HepG2 (cell line): ENCODE measurements around the gene CASP7. TPM values are rescaled to one million over a fixed set of nuclear protein-coding genes. Genes with fewer than 3 reads are reported as not detected.
A peak's percentile ranks its signal among the peaks of the same experiment; 100 is the strongest.

ENCODE experiments used
- ARNTL ChIP-seq: sonication (generic); formaldehyde crosslinking; IDR thresholded peaks from 2 replicates; pipeline ENCODE4 v1.4.0; 2020; ENCODE audit warnings: mild to moderate bottlenecking, missing genetic modification reagents
- CBX5 ChIP-seq: sonication (generic); formaldehyde crosslinking; IDR thresholded peaks from 2 replicates; pipeline ENCODE4 v1.4.0; 2020; ENCODE audit warnings: missing genetic modification reagents, borderline replicate concordance
- ETV6 ChIP-seq: sonication (generic); formaldehyde crosslinking; conservative IDR thresholded peaks from 2 replicates; pipeline ENCODE4 v1.4.0; 2020; ENCODE audit warnings: missing genetic modification reagents
- HDAC1 ChIP-seq: sonication (generic); formaldehyde crosslinking; IDR thresholded peaks from 2 replicates; pipeline ENCODE4 v1.5.1; 2020; ENCODE audit warnings: mild to moderate bottlenecking, missing genetic modification reagents
- KMT2A ChIP-seq: sonication (generic); formaldehyde crosslinking; IDR thresholded peaks from 2 replicates; pipeline ENCODE4 v1.4.0; 2020; ENCODE audit warnings: missing genetic modification reagents
- MED1 ChIP-seq: sonication (generic); formaldehyde crosslinking; IDR thresholded peaks from 2 replicates; pipeline ENCODE4 v1.4.0; 2020; ENCODE audit warnings: missing genetic modification reagents
- NR2C2 ChIP-seq: sonication (generic); formaldehyde crosslinking; IDR thresholded peaks from 2 replicates; pipeline ENCODE4 v1.4.0; 2020; ENCODE audit warnings: missing genetic modification reagents, mild to moderate bottlenecking, moderate library complexity, borderline replicate concordance
- PLRG1 ChIP-seq: fragments of 450-650 bp; conservative IDR thresholded peaks from 2 replicates; pipeline ENCODE4 v1.6.1; 2016
- RELA ChIP-seq: sonication (generic); formaldehyde crosslinking; IDR thresholded peaks from 2 replicates; pipeline ENCODE4 v1.4.0; 2020; ENCODE audit warnings: missing genetic modification reagents
- TBX2 ChIP-seq: sonication (generic); formaldehyde crosslinking; IDR thresholded peaks from 2 replicates; pipeline ENCODE4 v1.5.0; 2020; ENCODE audit warnings: missing genetic modification reagents, mild to moderate bottlenecking, borderline replicate concordance
- ZNF33A ChIP-seq: sonication (generic); formaldehyde crosslinking; IDR thresholded peaks from 2 replicates; pipeline ENCODE4 v1.5.1; 2020; ENCODE audit warnings: missing genetic modification reagents, mild to moderate bottlenecking, moderate library complexity, borderline replicate concordance
- ZNF354B ChIP-seq: sonication (generic); formaldehyde crosslinking; IDR thresholded peaks from 2 replicates; pipeline ENCODE4 v1.8.0; 2022; ENCODE audit warnings: mild to moderate bottlenecking, missing genetic modification reagents
- ZNF556 ChIP-seq: sonication (generic); formaldehyde crosslinking; IDR thresholded peaks from 2 replicates; pipeline ENCODE4 v1.4.0; 2020; ENCODE audit warnings: mild to moderate bottlenecking, missing genetic modification reagents, borderline replicate concordance
- polyA plus RNA-seq, 8 experiments: library from polyadenylated mRNA; depleted of rRNA in 3 of 8; stranded (reverse) in 7 of 8; unstranded in 1 of 8; fragments of >200 nt; fragmentation: Illumina TruSeq in 4 of 8; extraction: Trizol in 4 of 8; gene quantifications; 2 replicates each; pipeline versions ENCODE4 v1.2.1 to v1.2.3, GENCODE V29; 2011 to 2016; ENCODE audit warnings: low read depth in 4 of 8, missing spikeins in 1 of 8, mixed read lengths in 1 of 8; ENCODE audit not compliant: insufficient read depth in 1 of 8
- total RNA-seq, 5 experiments: library from RNA; depleted of rRNA; stranded (reverse); fragments of >200 nt; fragmentation: Illumina TruSeq; extraction: Trizol; gene quantifications; 2 replicates each; pipeline ENCODE4 v1.2.3, GENCODE V29; 2016; ENCODE audit warnings: low read depth in 1 of 5
- TF ChIP-seq, protein P1 (sequence below): sonication (generic); formaldehyde crosslinking; IDR thresholded peaks from 2 replicates; pipeline ENCODE4 v1.5.0; 2020; ENCODE audit warnings: mild to moderate bottlenecking, low read depth, missing genetic modification reagents, borderline replicate concordance
- TF ChIP-seq, protein P2 (sequence below): sonication (generic); formaldehyde crosslinking; IDR thresholded peaks from 2 replicates; pipeline ENCODE4 v1.5.1; 2020; ENCODE audit warnings: mild to moderate bottlenecking, missing genetic modification reagents, moderate library complexity
- TF ChIP-seq, protein P3 (sequence below): sonication (generic); formaldehyde crosslinking; IDR thresholded peaks from 2 replicates; pipeline ENCODE4 v1.4.0; 2020; ENCODE audit warnings: missing genetic modification reagents, low read depth, mild to moderate bottlenecking, borderline replicate concordance
- TF ChIP-seq, protein P4 (sequence below): sonication (generic); formaldehyde crosslinking; IDR thresholded peaks from 2 replicates; pipeline ENCODE4 v1.4.0; 2020; ENCODE audit warnings: mild to moderate bottlenecking, missing genetic modification reagents
- TF ChIP-seq, protein P5 (sequence below): sonication (generic); formaldehyde crosslinking; conservative IDR thresholded peaks from 2 replicates; pipeline ENCODE4 v1.8.0; 2022; ENCODE audit warnings: low read depth, missing genetic modification reagents
- TF ChIP-seq, protein P6 (sequence below): sonication (generic); formaldehyde crosslinking; IDR thresholded peaks from 2 replicates; pipeline ENCODE4 v1.9.0; 2022; ENCODE audit warnings: missing genetic modification reagents, mild to moderate bottlenecking, borderline replicate concordance

CASP7 gene
- total and polyA plus RNA-seq, 2 of the 13 experiments (the other 11 are each of a cell fraction or from before 2014, with no cell fraction given): 11.9 to 39.3 TPM

- no peak for TF ChIP-seq NR2C2
- no peak for TF ChIP-seq CBX5 (CRISPR knock-in tag)
- TF ChIP-seq MED1 (CRISPR knock-in tag): no peak
- TF ChIP-seq, protein P1, sequence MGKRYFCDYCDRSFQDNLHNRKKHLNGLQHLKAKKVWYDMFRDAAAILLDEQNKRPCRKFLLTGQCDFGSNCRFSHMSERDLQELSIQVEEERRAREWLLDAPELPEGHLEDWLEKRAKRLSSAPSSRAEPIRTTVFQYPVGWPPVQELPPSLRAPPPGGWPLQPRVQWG (CRISPR knock-in tag): no peak
- TF ChIP-seq, protein P2, sequence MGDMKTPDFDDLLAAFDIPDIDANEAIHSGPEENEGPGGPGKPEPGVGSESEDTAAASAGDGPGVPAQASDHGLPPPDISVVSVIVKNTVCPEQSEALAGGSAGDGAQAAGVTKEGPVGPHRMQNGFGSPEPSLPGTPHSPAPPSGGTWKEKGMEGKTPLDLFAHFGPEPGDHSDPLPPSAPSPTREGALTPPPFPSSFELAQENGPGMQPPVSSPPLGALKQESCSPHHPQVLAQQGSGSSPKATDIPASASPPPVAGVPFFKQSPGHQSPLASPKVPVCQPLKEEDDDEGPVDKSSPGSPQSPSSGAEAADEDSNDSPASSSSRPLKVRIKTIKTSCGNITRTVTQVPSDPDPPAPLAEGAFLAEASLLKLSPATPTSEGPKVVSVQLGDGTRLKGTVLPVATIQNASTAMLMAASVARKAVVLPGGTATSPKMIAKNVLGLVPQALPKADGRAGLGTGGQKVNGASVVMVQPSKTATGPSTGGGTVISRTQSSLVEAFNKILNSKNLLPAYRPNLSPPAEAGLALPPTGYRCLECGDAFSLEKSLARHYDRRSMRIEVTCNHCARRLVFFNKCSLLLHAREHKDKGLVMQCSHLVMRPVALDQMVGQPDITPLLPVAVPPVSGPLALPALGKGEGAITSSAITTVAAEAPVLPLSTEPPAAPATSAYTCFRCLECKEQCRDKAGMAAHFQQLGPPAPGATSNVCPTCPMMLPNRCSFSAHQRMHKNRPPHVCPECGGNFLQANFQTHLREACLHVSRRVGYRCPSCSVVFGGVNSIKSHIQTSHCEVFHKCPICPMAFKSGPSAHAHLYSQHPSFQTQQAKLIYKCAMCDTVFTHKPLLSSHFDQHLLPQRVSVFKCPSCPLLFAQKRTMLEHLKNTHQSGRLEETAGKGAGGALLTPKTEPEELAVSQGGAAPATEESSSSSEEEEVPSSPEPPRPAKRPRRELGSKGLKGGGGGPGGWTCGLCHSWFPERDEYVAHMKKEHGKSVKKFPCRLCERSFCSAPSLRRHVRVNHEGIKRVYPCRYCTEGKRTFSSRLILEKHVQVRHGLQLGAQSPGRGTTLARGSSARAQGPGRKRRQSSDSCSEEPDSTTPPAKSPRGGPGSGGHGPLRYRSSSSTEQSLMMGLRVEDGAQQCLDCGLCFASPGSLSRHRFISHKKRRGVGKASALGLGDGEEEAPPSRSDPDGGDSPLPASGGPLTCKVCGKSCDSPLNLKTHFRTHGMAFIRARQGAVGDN (CRISPR knock-in tag): peak; percentile 79
- TF ChIP-seq TBX2 (CRISPR knock-in tag): peak; percentile 69
- TF ChIP-seq ETV6 (CRISPR knock-in tag): peak; percentile 23; the same call in 1 of the 2 replicates
- TF ChIP-seq, protein P3, sequence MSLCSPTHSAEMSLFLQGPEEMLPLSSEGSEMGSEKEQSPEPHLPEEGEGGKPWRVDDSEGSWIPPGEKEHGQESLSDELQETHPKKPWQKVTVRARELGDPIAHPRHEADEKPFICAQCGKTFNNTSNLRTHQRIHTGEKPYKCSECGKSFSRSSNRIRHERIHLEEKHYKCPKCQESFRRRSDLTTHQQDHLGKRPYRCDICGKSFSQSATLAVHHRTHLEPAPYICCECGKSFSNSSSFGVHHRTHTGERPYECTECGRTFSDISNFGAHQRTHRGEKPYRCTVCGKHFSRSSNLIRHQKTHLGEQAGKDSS (CRISPR knock-in tag): peak; percentile 51; the same call in 1 of the 2 replicates
- TF ChIP-seq ZNF354B (CRISPR knock-in tag): no peak
- no peak for TF ChIP-seq RELA
- TF ChIP-seq ARNTL (CRISPR knock-in tag): no peak
- TF ChIP-seq, protein P4, sequence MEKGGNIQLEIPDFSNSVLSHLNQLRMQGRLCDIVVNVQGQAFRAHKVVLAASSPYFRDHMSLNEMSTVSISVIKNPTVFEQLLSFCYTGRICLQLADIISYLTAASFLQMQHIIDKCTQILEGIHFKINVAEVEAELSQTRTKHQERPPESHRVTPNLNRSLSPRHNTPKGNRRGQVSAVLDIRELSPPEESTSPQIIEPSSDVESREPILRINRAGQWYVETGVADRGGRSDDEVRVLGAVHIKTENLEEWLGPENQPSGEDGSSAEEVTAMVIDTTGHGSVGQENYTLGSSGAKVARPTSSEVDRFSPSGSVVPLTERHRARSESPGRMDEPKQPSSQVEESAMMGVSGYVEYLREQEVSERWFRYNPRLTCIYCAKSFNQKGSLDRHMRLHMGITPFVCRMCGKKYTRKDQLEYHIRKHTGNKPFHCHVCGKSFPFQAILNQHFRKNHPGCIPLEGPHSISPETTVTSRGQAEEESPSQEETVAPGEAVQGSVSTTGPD: no peak
- peak; percentile 58 for TF ChIP-seq HDAC1
- TF ChIP-seq PLRG1: no peak
- TF ChIP-seq, protein P5, sequence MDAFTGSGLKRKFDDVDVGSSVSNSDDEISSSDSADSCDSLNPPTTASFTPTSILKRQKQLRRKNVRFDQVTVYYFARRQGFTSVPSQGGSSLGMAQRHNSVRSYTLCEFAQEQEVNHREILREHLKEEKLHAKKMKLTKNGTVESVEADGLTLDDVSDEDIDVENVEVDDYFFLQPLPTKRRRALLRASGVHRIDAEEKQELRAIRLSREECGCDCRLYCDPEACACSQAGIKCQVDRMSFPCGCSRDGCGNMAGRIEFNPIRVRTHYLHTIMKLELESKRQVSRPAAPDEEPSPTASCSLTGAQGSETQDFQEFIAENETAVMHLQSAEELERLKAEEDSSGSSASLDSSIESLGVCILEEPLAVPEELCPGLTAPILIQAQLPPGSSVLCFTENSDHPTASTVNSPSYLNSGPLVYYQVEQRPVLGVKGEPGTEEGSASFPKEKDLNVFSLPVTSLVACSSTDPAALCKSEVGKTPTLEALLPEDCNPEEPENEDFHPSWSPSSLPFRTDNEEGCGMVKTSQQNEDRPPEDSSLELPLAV: no peak
- TF ChIP-seq, protein P6, sequence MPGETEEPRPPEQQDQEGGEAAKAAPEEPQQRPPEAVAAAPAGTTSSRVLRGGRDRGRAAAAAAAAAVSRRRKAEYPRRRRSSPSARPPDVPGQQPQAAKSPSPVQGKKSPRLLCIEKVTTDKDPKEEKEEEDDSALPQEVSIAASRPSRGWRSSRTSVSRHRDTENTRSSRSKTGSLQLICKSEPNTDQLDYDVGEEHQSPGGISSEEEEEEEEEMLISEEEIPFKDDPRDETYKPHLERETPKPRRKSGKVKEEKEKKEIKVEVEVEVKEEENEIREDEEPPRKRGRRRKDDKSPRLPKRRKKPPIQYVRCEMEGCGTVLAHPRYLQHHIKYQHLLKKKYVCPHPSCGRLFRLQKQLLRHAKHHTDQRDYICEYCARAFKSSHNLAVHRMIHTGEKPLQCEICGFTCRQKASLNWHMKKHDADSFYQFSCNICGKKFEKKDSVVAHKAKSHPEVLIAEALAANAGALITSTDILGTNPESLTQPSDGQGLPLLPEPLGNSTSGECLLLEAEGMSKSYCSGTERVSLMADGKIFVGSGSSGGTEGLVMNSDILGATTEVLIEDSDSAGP (CRISPR knock-in tag): peak; percentile 80; the same call in 1 of the 2 replicates
- no peak for TF ChIP-seq ZNF33A (CRISPR knock-in tag)
- TF ChIP-seq ZNF556 (CRISPR knock-in tag): no peak
- peak; percentile 99 for TF ChIP-seq KMT2A (CRISPR knock-in tag)
These were observed at the start of gene CASP7 (continued) for GRCh38 chr10:113679463-113680189.
